ENCODE results near the gene PPP3R1.
"Not testable (repeated sequence)": the region's sequence is repeated elsewhere in the genome, so short reads cannot be mapped to it uniquely, and the experiment has no call there.

The PPP3R1 gene

GRCh38 chr2:68185541-68186164, 66.7 kb downstream of the PPP3R1 start:
- no peak for DNase-seq

GRCh38 chr2:68182902-68183301, 69.4 kb downstream of the PPP3R1 start:
- DNase-seq: no peak

- no peak for DNase-seq
Observed at GRCh38 chr2:68178954-68179627, 73.2 kb downstream of the PPP3R1 start.

GRCh38 chr2:68178432-68178831, 73.9 kb downstream of the PPP3R1 start:
- no peak for DNase-seq

GRCh38 chr2:68177541-68177940, 74.8 kb downstream of the PPP3R1 start:
- DNase-seq: no peak

- no peak for DNase-seq
Observed at GRCh38 chr2:68176657-68177056, 75.7 kb downstream of the PPP3R1 start.

- DNase-seq: not testable (repeated sequence)
Observed at GRCh38 chr2:68175210-68175609, 77.1 kb downstream of the PPP3R1 start.

GRCh38 chr2:68172990-68173700, 79.2 kb downstream of the PPP3R1 start:
- no peak for DNase-seq

GRCh38 chr2:68172521-68172920, 79.8 kb downstream of the PPP3R1 start:
- DNase-seq: no peak

GRCh38 chr2:68171684-68172083, 80.6 kb downstream of the PPP3R1 start:
- DNase-seq: no peak

- DNase-seq: no peak
Observed at GRCh38 chr2:68171146-68171545, 81.2 kb downstream of the PPP3R1 start.

GRCh38 chr2:68169308-68169707, 83.0 kb downstream of the PPP3R1 start:
- DNase-seq: no peak

- no peak for DNase-seq
Observed at GRCh38 chr2:68167186-68167585, 85.1 kb downstream of the PPP3R1 start.

- DNase-seq: no peak
Observed at GRCh38 chr2:68163641-68164040, 88.7 kb downstream of the PPP3R1 start.

- no peak for DNase-seq
Observed at GRCh38 chr2:68158134-68158447, 94.2 kb downstream of the PPP3R1 start.

- DNase-seq: peak; percentile 97
Observed at GRCh38 chr2:68157402-68158133, 94.8 kb downstream of the PPP3R1 start, which contains the start of gene PNO1. TSS of gene PNO1 (plus strand) at chr2:68157888. CDS start at chr2:68157935, 47 bp downstream.

GRCh38 chr2:68157002-68157401, 95.3 kb downstream of the PPP3R1 start:
- DNase-seq: no peak

GRCh38 chr2:68156419-68156818, 95.9 kb downstream of the PPP3R1 start:
- no peak for DNase-seq

- DNase-seq: no peak
Observed at GRCh38 chr2:68155618-68156017, 96.7 kb downstream of the PPP3R1 start.

GRCh38 chr2:68152681-68153347, 99.5 kb downstream of the PPP3R1 start:
- DNase-seq: no peak

GRCh38 chr2:68151037-68151436, 101.3 kb downstream of the PPP3R1 start:
- no peak for DNase-seq

- no peak for DNase-seq
Observed at GRCh38 chr2:68141875-68142274, 110.5 kb downstream of the PPP3R1 start.
